D721Med (cell line): ENCODE measurements around the gene SLC25A40.
"Not testable (repeated sequence)": the region's sequence is repeated elsewhere in the genome, so short reads cannot be mapped to it uniquely, and the experiment has no call there.

Experiments used
- DNase-seq: peaks from one replicate; pipeline ENCODE4 v3.0.0; 2011; ENCODE audit warnings: low spot score; ENCODE audit not compliant: insufficient read length
- FAIRE-seq: peaks from 2 replicates; lab custom pipeline; 2011; peaks lifted over from hg19 to GRCh38; lab: Jason Lieb, UNC
- CTCF ChIP-seq: IDR thresholded peaks from 2 replicates; pipeline ENCODE4 v1.5.1; 2012; ENCODE audit warnings: mild to moderate bottlenecking, control low read depth; ENCODE audit not compliant: insufficient read depth; ENCODE audit errors: missing control alignments

Gene SLC25A40

GRCh38 chr7:87831097-87831496 is 45.1 kb downstream of the SLC25A40 start:
- DNase-seq (no peak), FAIRE-seq (no peak)
- no peak for TF ChIP-seq CTCF

GRCh38 chr7:87828383-87828782 is 47.8 kb downstream of the SLC25A40 start:
- DNase-seq, FAIRE-seq: not testable (repeated sequence)

- not testable (repeated sequence) for DNase-seq, FAIRE-seq
Measured at GRCh38 chr7:87825369-87825768, 50.8 kb downstream of the SLC25A40 start.

- not testable (repeated sequence) for DNase-seq, FAIRE-seq
Measured at GRCh38 chr7:87822056-87822455, 54.1 kb downstream of the SLC25A40 start.

- FAIRE-seq (no peak), DNase-seq (no peak)
- no peak for TF ChIP-seq CTCF
Measured at GRCh38 chr7:87818336-87818735, 57.8 kb downstream of the SLC25A40 start.

GRCh38 chr7:87816389-87816788 is 59.8 kb downstream of the SLC25A40 start:
- DNase-seq (no peak), FAIRE-seq (no peak)
- TF ChIP-seq CTCF, result no peak

GRCh38 chr7:87810726-87811125 is 65.4 kb downstream of the SLC25A40 start:
- FAIRE-seq (no peak), DNase-seq (no peak)
- no peak for TF ChIP-seq CTCF

GRCh38 chr7:87810130-87810529 is 66.0 kb downstream of the SLC25A40 start:
- FAIRE-seq (no peak), DNase-seq (no peak)
- no peak for TF ChIP-seq CTCF

GRCh38 chr7:87806150-87806549 is 70.0 kb downstream of the SLC25A40 start:
- TF ChIP-seq CTCF, result no peak
- FAIRE-seq, result no peak

More at GRCh38 chr7:87806150-87806549, 70.0 kb downstream of the SLC25A40 start:
- no peak for DNase-seq
